Psoas muscle (tissue), 8 donors: Measurements from ENCODE around the gene MCCD1. TPM values are rescaled to one million over a fixed set of nuclear protein-coding genes. Genes with fewer than 3 reads are reported as not detected.

Experiments
- ATAC-seq, 4 donors: fragments of 200-7000 bp; cut with Tn5 transposase; one replicate each; pipeline ENCODE4 v1.9.1; 2020; ENCODE audit warnings: moderate library complexity in 3 of 4, mild to moderate bottlenecking in 2 of 4
- DNase-seq, 2 donors: peaks; one replicate each; pipeline ENCODE4 v3.0.0-alpha.2; 2020
- H3K27ac ChIP-seq: fragments of 200-600 bp; one replicate; pipeline ENCODE4 v1.8.0; 2022
- H3K27me3 ChIP-seq, 3 donors: fragments of 200-600 bp in 1 of 3; one replicate each; pipeline versions ENCODE4 v1.6.1 to v1.8.0; 2013 to 2022; ENCODE audit warnings: low read length in 2 of 3, mild to moderate bottlenecking in 2 of 3, moderate library complexity in 1 of 3; ENCODE audit not compliant: insufficient read depth in 3 of 3
- H3K36me3 ChIP-seq, 2 donors: fragments of 200-600 bp in 1 of 2; one replicate each; pipeline versions ENCODE4 v1.6.1 to v1.8.0; 2013 to 2022; ENCODE audit warnings: low read depth in 1 of 2, mild to moderate bottlenecking in 1 of 2, moderate library complexity in 1 of 2; ENCODE audit not compliant: insufficient read depth in 1 of 2
- H3K4me1 ChIP-seq: fragments of 200-600 bp; one replicate; pipeline ENCODE4 v1.8.0; 2022
- H3K4me3 ChIP-seq: fragments of 200-600 bp; one replicate; pipeline ENCODE4 v1.8.0; 2022; ENCODE audit warnings: mild to moderate bottlenecking
- H3K9me3 ChIP-seq: fragments of 200-600 bp; one replicate; pipeline ENCODE4 v1.8.0; 2022
- WGBS, 3 donors: extraction: QIAGEN DNeasy Blood & Tissue Kit; methylation state at CpG; one replicate each; pipeline versions ENCODE4 v1.1.6 to v1.1.7; 2013; 5-methylcytosine and 5-hydroxymethylcytosine counted together
- intact Hi-C, 2 donors: fragments of 100-400 bp; cut with DNase I; formaldehyde crosslinking; loops; one replicate each; pipeline versions ENCODE4 v1.11.0 to v1.14.2; 2022
- polyA plus RNA-seq, 3 donors: library from polyadenylated mRNA; stranded (reverse); fragments of 200-250 nt; gene quantifications; one replicate each; pipeline ENCODE4 v1.2.3, GENCODE V29; 2013
- total RNA-seq, 4 donors: library from RNA; stranded (reverse); fragmentation: NEBNext Ultra II Directional in 2 of 4; extraction: Animal tissue kit (Norgen Biotek cat#: 25700) in 2 of 4; gene quantifications; one replicate each; pipeline versions ENCODE4 v1.2.1 to v1.2.4, GENCODE V29; 2021 to 2023
- TF ChIP-seq, protein P1 (sequence below): fragments of 200-600 bp; IDR thresholded peaks from one replicate; pipeline ENCODE4 v1.8.0; 2022; ENCODE audit warnings: antibody characterized with exemption
- donor health status: healthy with polysubstance abuse.
- donor health status: DM: no; HTN: no; CAD: no; lungs with moderate emphysema.
- donor health status: Bipolar disorder and iron deficiency.
- donor health status: healthy.
- donor health status: DM: yes; HTN: yes; CAD: no.
- donor health status: DM: no; HTN: no; CAD: no.
- donor health status: DM: no; HTN: no; CAD: no.
- donor health status: DM: yes; HTN: yes; CAD: no.

The MCCD1 gene
- total and polyA plus RNA-seq, 7 donors = not detected

DNA sequence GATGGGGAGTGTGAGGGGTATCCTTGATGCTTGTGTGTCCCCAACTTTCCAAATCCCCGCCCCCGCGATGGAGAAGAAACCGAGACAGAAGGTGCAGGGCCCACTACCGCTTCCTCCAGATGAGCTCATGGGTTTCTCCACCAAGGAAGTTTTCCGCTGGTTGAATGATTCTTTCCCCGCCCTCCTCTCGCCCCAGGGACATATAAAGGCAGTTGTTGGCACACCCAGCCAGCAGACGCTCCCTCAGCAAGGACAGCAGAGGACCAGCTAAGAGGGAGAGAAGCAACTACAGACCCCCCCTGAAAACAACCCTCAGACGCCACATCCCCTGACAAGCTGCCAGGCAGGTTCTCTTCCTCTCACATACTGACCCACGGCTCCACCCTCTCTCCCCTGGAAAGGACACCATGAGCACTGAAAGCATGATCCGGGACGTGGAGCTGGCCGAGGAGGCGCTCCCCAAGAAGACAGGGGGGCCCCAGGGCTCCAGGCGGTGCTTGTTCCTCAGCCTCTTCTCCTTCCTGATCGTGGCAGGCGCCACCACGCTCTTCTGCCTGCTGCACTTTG, 46.7 kb downstream of the MCCD1 start, which contains the start of gene TNF:
Gene TNF, plus strand, starts transcription at position 231 of the 567 bp plus-strand sequence. Its CDS starts 177 bp downstream, at position 408.
- ATAC-seq (peak in 2 of 4 donors; percentile 33 to 48), DNase-seq (peak; percentile 56 to 71)
- H3K9me3 ChIP-seq = no peaks in the 10 kb centered on the region
- H3K4me1 ChIP-seq = no peaks in the 10 kb centered on the region
- TF ChIP-seq, protein P1, sequence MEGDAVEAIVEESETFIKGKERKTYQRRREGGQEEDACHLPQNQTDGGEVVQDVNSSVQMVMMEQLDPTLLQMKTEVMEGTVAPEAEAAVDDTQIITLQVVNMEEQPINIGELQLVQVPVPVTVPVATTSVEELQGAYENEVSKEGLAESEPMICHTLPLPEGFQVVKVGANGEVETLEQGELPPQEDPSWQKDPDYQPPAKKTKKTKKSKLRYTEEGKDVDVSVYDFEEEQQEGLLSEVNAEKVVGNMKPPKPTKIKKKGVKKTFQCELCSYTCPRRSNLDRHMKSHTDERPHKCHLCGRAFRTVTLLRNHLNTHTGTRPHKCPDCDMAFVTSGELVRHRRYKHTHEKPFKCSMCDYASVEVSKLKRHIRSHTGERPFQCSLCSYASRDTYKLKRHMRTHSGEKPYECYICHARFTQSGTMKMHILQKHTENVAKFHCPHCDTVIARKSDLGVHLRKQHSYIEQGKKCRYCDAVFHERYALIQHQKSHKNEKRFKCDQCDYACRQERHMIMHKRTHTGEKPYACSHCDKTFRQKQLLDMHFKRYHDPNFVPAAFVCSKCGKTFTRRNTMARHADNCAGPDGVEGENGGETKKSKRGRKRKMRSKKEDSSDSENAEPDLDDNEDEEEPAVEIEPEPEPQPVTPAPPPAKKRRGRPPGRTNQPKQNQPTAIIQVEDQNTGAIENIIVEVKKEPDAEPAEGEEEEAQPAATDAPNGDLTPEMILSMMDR = no peak
- H3K27ac ChIP-seq = no peak within 1 kb of the TSS
- peak within 1 kb of the TSS; percentile 54 for H3K4me3 ChIP-seq
- intact Hi-C loops = no loop called here
- no peaks in the 10 kb centered on the region for H3K36me3 ChIP-seq
- WGBS, 3 donors = 49 to 54% (median 50%) methylated on average over 18 to 19 of the region's 19 CpGs
- no peaks in the 10 kb centered on the region for H3K27me3 ChIP-seq

DNA sequence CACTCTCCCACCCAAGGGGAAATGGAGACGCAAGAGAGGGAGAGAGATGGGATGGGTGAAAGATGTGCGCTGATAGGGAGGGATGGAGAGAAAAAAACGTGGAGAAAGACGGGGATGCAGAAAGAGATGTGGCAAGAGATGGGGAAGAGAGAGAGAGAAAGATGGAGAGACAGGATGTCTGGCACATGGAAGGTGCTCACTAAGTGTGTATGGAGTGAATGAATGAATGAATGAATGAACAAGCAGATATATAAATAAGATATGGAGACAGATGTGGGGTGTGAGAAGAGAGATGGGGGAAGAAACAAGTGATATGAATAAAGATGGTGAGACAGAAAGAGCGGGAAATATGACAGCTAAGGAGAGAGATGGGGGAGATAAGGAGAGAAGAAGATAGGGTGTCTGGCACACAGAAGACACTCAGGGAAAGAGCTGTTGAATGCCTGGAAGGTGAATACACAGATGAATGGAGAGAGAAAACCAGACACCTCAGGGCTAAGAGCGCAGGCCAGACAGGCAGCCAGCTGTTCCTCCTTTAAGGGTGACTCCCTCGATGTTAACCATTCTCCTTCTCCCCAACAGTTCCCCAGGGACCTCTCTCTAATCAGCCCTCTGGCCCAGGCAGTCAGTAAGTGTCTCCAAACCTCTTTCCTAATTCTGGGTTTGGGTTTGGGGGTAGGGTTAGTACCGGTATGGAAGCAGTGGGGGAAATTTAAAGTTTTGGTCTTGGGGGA, 47.4 kb downstream of the MCCD1 start:
- Histone ChIP-seq H3K36me3 (no peaks in the 10 kb centered on the region), H3K27me3 (no peaks in the 10 kb centered on the region), H3K4me3 (peak overlapping the region; percentile 54), H3K27ac (no peak overlapping the region), H3K9me3 (no peaks in the 10 kb centered on the region), H3K4me1 (no peaks in the 10 kb centered on the region)
- TF ChIP-seq, protein P1 = no peak
- peak in 1 of 2 donors; percentile 10 for DNase-seq
- ATAC-seq = no peak
- intact Hi-C loops = no loop called here
- WGBS, 3 donors = 61 to 72% (median 65%) methylated on average over 8 of the region's 8 CpGs

DNA sequence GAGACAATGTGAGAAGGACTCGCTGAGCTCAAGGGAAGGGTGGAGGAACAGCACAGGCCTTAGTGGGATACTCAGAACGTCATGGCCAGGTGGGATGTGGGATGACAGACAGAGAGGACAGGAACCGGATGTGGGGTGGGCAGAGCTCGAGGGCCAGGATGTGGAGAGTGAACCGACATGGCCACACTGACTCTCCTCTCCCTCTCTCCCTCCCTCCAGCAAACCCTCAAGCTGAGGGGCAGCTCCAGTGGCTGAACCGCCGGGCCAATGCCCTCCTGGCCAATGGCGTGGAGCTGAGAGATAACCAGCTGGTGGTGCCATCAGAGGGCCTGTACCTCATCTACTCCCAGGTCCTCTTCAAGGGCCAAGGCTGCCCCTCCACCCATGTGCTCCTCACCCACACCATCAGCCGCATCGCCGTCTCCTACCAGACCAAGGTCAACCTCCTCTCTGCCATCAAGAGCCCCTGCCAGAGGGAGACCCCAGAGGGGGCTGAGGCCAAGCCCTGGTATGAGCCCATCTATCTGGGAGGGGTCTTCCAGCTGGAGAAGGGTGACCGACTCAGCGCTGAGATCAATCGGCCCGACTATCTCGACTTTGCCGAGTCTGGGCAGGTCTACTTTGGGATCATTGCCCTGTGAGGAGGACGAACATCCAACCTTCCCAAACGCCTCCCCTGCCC, 48.3 kb downstream of the MCCD1 start:
- ATAC-seq (no peak), DNase-seq (peak in 1 of 2 donors; percentile 42)
- H3K27me3 ChIP-seq = no peaks in the 10 kb centered on the region
- TF ChIP-seq, protein P1 = no peak
- H3K9me3 ChIP-seq = no peaks in the 10 kb centered on the region
- no peaks in the 10 kb centered on the region for H3K4me1 ChIP-seq
- H3K27ac ChIP-seq = no peak overlapping the region
- H3K4me3 ChIP-seq = peak overlapping the region; percentile 15
- 81 to 85% (median 85%) methylated on average over 16 to 19 of the region's 19 CpGs for WGBS, 3 donors
- H3K36me3 ChIP-seq = no peaks in the 10 kb centered on the region
- intact Hi-C loops = no loop called here

DNA sequence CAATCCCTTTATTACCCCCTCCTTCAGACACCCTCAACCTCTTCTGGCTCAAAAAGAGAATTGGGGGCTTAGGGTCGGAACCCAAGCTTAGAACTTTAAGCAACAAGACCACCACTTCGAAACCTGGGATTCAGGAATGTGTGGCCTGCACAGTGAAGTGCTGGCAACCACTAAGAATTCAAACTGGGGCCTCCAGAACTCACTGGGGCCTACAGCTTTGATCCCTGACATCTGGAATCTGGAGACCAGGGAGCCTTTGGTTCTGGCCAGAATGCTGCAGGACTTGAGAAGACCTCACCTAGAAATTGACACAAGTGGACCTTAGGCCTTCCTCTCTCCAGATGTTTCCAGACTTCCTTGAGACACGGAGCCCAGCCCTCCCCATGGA, 48.8 kb downstream of the MCCD1 start:
- DNase-seq = no peak
- Histone ChIP-seq H3K27me3 (no peaks in the 10 kb centered on the region), H3K9me3 (no peaks in the 10 kb centered on the region), H3K36me3 (no peaks in the 10 kb centered on the region), H3K27ac (no peak overlapping the region), H3K4me1 (no peaks in the 10 kb centered on the region), H3K4me3 (no peak overlapping the region)
- no peak for ATAC-seq
- intact Hi-C loops = no loop called here
- WGBS, 3 donors = 79 to 90% (median 87%) methylated on average over 3 of the region's 3 CpGs
- TF ChIP-seq, protein P1 = no peak
